Measurements from ENCODE around the gene SPTAN1.
A peak's percentile ranks its signal among the peaks of the same experiment; 100 is the strongest.
"Not testable (repeated sequence)": the region's sequence is repeated elsewhere in the genome, so short reads cannot be mapped to it uniquely, and the experiment has no call there.

SPTAN1 gene

DNA sequence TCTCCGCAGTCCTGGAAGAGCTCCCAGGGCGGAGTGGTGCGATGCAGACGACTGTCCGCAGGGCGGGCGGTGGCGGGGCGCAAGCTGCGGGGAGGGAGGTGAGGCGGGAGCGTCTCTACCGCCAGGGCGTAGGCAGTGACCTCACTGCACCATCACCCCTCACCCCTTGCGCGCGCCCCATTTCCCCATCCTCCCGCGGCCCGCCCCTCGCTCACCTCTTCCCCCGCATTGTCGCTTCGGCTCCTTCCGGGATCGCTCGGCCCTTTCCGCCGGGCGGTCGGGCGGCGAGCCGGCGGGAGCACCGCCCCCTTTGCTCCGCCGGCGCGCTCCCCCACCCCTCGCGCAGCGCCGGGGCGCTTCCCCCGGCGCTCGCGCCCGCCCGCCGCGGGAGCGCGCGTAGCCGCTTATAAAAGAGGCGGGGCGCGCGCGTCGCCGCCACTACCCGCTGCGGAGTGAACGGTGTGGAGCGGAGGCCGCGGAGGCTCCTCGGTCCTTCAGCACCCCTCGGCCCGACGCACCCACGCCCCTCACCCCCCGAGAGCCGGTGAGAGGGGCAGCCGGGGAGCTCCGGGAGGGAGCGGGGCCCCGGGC lies at the start of gene SPTAN1:
SPTAN1 (plus strand) TSS at position 435 of the 591 bp plus-strand sequence. CDS start 14,154 bp downstream, outside the sequence.
- DNase-seq (ENCODE audit: low read depth in 4 of 4, low spot score in 1 of 4) = peak; percentile 81 to 93 (median 90)

GRCh38 chr9:128503415-128503825 lies 49.0 kb upstream of the SPTAN1 start:
- not testable (repeated sequence) for DNase-seq (ENCODE audit: low read depth in 4 of 4, low spot score in 1 of 4)

GRCh38 chr9:128503870-128504269 lies 48.5 kb upstream of the SPTAN1 start:
- no peak for DNase-seq (ENCODE audit: low read depth in 4 of 4, low spot score in 1 of 4)

DNA sequence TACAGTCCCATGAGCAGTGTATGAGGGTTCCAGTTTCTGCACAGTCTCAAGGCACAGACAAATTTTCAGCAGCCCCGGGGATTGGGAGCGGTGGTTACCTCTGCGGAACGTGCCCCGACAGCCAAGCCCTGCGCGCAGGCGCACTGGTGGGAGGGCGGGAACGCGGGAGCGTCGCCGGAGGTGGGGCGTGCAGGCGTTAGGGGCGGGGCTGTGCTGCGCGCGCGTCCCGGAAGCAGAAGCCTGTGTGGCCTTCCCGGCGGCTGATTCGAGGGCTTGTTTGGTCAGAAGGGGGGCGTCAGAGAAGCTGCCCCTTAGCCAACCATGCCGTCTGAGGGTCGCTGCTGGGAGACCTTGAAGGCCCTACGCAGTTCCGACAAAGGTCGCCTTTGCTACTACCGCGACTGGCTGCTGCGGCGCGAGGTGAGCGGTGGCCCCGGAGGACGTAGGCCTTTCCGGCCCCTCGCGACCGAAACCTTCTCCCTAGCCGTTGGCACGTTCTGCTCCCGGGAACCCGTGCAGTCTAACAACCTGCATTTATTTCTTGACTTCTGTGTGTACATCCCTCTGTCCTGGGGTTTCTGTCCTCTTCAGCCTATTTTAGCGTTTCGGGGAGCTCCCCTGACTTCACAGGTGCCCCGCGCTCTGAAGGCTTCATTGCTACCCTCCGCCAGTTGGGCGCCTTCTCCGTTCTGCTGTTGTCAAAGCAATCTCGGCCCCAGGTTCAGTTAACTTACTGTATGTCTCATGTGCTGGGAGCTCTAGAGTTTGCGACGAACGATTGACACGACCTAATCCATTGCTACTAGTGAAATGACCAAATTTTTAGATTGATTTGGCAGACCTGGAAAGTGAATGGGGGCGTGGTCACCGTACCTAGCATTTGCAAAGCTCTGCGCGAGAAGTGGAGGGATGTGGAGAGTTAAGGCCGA lies 47.6 kb upstream of the SPTAN1 start, which contains the start of gene GLE1:
GLE1 (plus strand) TSS at position 235 of the 929 bp plus-strand sequence; CDS start at position 322, 87 bp downstream.
- peak; percentile 94 to 95 (median 94) for DNase-seq (ENCODE audit: low read depth in 4 of 4, low spot score in 1 of 4)

GRCh38 chr9:128505414-128505765 lies 47.0 kb upstream of the SPTAN1 start:
- DNase-seq (ENCODE audit: low read depth in 4 of 4, low spot score in 1 of 4) = no peak

DNA sequence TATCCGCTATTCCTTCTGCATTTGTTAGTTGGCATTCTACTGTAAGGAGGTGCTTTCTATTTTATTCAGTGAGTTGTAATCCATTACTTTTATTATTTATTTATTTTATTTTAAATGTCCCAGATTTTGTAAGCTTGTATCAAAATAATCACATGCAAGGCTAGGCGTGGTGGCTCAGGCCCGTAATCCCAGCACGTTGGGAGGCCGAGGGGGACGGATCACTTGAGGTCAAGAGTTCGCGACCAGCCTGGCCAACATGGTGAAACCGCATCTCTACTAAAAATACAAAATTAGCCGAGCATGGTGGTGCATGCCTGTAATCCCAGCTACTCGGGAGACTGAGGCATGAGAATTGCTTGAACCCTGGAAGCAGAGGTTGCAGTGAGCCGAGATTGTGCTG lies 46.5 kb upstream of the SPTAN1 start:
- DNase-seq (ENCODE audit: low read depth in 4 of 4, low spot score in 1 of 4) = not testable (repeated sequence)

DNA sequence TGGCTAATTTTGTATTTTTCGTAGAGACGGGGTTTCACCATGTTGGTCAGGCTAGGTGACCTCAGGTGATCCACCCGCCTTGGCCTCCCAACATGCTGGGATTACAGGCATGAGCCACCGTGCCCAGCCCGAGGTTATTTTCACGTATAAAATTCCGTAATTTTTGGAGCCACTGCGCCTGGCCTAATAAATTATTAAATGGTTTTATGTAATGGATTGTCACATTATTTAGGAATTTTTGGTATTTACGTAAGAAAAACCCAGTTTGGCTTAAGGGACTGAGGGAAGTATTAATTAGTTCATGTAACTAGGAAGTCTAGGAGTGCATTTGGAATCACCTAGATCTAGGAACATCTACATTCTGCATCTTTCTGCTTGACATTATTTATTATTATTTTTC lies 39.6 kb upstream of the SPTAN1 start:
- DNase-seq (ENCODE audit: low read depth in 4 of 4, low spot score in 1 of 4) = no peak

DNA sequence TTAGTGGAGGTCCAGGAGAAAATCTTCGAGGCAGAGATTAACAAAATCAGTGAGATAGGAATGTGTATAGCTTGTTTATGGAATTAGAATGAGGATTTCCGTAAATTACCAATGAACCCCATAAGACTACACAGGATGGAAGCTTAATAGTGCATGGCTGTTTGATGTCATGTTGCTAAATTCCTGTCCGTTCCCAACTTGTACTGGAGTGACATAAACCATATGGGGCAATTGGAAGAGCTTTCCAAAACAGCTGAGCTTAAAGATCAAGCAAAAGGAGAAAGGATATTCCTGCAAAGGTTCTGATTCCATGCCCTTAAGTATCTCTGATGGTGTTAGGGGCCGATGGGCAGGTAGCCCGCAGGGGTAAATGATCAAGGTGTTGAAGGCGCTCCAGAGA lies 30.4 kb upstream of the SPTAN1 start:
- no peak for DNase-seq (ENCODE audit: low read depth in 4 of 4, low spot score in 1 of 4)

DNA sequence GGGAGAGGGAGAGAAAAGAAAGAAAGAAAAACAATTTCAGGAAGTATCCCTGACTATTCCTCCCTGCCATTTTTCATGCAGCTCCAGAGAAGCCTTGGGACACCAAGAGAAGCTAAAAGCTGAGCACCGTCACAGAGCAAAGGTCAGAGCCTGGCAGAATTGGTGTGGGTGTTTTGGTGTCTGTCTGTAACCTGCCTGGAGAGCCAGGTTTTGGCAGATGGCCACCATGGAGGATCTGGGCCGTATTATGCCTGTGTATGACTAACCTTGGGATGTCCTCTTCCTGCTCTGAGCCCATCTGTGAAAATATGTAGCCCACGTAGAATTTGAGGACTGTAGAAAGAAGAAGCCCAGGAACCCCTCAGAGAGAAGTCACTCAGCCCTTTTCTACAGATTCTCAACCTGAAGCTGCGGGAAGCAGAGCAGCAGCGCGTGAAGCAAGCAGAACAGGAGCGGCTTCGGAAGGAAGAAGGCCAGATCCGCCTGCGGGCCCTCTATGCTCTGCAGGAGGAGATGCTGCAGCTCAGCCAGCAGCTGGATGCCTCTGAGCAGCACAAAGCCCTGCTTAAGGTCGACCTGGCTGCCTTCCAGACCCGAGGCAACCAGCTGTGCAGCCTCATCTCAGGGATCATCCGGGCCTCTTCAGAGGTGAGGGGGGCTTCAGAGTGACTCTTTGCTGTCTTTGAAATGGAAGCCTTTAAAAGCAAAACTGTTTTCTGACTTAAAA lies 29.0 kb upstream of the SPTAN1 start:
- DNase-seq (ENCODE audit: low read depth in 4 of 4, low spot score in 1 of 4) = no peak

GRCh38 chr9:128526720-128527119 lies 25.7 kb upstream of the SPTAN1 start:
- DNase-seq (ENCODE audit: low read depth in 4 of 4, low spot score in 1 of 4) = no peak

DNA sequence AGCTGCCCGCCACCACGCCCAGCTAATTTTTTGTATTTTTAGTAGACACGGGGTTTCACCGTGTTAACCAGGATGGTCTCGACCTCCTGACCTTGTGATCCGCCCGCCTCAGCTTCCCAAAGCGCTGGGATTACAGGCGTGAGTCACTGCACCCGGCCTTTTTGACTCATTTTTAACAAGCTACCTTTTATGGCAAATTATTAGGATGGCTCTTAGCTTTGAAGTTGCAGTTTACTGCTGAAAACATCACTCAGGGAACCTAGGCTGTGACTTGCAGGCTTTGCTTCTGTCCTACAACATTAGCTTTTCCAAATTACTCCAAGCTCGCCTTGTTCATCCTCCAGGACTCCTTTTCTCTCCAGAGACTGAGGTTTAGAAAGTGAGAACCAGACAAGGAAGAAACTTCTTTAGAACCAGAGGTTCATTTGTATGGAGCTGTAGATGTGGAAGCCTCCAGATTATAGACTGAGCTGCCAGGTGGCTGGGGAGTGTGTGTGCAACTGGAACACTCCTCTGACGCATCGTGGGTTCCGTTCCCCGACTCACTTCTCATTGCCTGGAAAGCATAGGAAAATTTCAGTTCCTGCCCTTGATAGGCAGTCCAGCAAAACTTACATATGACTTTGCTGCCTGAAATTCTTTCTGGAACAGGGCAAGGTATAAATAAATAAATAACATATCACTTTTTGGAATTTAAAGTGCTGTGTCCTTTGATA lies 23.8 kb upstream of the SPTAN1 start:
- DNase-seq (ENCODE audit: low read depth in 4 of 4, low spot score in 1 of 4) = no peak

DNA sequence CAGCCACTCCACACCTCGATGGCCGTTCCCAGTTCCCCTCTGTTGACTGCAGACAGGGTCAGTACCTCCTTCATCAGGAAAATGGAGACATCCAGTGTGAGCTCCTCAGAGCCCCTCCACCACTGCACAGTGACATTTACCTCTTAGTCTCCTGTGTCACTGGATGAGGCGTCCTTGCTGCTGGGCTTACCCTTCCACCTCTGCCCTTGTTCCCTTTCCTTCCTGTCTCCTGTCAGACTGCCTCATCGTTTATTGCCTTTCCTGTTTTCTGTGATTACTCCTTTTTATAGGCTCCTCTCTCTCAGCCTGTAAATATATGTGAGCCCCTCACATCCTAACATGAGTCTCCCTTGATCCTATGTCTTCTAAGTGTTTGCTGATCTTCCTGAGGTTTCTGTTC lies 23.2 kb upstream of the SPTAN1 start:
- no peak for DNase-seq (ENCODE audit: low read depth in 4 of 4, low spot score in 1 of 4)

DNA sequence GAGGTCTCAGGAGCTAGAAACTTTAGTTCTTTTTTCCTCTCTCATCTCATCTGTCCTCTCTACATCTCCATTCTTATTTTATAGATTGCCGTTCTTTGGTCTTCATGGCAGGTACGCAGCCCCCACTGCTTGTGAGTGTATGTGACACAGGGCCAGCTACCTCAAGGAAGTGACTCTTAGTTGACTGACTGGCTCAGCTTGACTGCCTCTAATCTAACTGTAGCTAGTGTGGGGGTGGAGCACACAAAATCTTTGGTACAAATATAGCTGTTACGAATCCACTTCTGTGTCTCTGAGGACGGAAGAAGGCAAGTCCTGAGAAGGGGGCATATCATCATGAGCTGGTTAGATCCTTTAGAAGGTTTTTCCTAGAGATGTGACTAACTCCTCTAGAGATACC lies 19.8 kb upstream of the SPTAN1 start:
- DNase-seq (ENCODE audit: low read depth in 4 of 4, low spot score in 1 of 4) = no peak

DNA sequence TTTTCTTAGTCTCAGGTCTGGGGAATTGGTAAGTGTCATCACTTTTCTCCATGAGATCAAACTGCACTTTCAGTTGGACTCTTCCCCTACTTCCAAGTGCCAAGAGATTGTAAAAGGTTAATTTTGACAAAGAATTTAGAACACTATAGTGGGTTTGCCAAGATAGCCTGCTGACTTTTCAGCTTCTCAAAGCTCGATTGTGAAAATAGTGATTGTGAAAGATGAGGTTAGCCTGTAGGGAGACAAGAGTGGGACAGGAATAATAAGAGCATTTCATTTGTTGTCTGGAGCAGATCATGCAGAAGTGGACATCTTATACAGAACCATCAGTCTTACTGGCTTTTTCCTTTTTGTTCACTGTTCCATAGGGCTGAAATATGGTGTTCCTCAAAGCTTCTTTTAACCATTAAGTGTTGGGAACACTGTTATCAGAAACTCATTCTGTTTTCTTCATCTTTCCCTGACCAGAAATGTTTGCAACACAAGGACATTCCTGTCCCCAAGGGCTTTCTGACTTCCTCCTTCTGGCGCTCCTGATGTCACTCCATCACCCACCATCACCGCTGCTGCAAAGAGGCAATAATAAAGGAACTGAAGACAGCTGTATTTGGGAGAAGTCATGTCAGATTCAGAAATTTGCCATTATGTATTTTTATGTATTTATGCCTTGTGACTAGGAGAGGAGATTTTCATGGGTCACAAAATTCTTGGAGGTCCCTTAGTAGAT lies 11.6 kb upstream of the SPTAN1 start:
- no peak for DNase-seq (ENCODE audit: low read depth in 4 of 4, low spot score in 1 of 4)

GRCh38 chr9:128546504-128546903 lies 5.9 kb upstream of the SPTAN1 start:
- no peak for DNase-seq (ENCODE audit: low read depth in 4 of 4, low spot score in 1 of 4)

- no peak for DNase-seq (ENCODE audit: low read depth in 4 of 4, low spot score in 1 of 4)
Observed at GRCh38 chr9:128548876-128549275, 3.5 kb upstream of the SPTAN1 start.

DNA sequence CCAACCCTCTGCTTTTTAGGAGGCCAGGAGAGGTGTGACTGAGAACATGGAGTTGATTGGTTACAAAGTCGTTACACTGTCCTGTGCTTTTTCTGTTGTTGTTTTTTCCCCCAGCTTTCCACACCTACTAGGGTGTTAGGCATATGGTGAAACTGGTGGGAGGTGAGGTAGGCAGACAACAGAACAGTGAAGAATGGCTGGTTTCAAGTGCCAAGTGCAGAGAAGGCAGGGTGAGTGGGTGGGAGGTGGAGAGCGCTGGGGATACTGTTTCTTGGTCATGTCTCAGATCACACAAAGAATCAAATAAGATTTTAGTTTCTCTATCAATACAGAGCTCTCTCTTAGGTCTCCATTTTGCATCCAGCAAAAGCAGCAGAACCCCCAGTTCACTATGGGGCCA lies 2.2 kb upstream of the SPTAN1 start:
- peak; percentile 11 to 23 (median 16) for DNase-seq (ENCODE audit: low read depth in 4 of 4, low spot score in 1 of 4)

- DNase-seq (ENCODE audit: low read depth in 4 of 4, low spot score in 1 of 4) = no peak
Observed at GRCh38 chr9:128550770-128551656, 1.4 kb upstream of the SPTAN1 start.

GRCh38 chr9:128551657-128552152 lies 682 bp upstream of the SPTAN1 start:
- no peak for DNase-seq (ENCODE audit: low read depth in 4 of 4, low spot score in 1 of 4)
